TTC549 (cell line): Measurements from ENCODE around the gene INTS7.
"Not testable (repeated sequence)": the region's sequence is repeated elsewhere in the genome, so short reads cannot be mapped to it uniquely, and the experiment has no call there.

Source experiments
- FAIRE-seq: peaks from 2 replicates; lab custom pipeline; 2012; peaks lifted over from hg19 to GRCh38; lab: Jason Lieb, UNC

Gene INTS7

DNA sequence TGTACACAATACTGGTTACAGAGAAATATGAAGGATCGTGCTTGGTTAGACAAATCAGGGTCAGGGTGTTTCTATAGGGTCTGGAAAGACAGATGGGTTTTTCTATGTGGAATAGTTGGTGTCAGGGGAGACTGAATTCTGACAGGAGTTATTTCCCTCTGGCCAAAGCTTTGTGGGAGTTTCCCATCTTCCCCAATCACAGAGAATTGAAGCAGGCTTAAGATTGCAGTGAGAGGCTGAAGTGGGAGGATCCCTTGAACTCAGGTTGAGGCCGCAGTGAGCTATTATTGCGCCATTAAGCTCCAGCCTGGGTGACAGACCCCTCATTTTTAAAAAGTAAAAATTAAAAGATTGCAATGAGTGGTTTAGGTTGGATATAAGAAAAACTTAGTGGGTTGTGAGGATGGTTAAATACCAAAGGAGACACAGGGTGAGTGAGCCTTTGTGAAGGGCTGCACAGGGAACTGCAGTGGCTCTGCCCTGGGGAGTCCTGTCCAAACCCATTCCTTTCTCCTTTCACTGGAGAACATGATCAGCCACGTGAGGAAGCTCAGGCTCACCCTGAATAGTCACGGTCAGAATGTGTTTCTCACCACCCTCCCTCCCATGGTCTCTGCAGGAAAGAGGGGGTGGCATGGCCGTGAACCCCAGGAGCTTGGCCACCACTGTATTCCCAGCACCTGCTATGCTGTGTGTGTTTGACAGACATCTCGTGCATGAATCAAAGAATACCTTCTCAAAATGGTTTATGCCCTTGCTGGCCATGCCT, 101.2 kb downstream of the INTS7 start:
- FAIRE-seq, result no peak

DNA sequence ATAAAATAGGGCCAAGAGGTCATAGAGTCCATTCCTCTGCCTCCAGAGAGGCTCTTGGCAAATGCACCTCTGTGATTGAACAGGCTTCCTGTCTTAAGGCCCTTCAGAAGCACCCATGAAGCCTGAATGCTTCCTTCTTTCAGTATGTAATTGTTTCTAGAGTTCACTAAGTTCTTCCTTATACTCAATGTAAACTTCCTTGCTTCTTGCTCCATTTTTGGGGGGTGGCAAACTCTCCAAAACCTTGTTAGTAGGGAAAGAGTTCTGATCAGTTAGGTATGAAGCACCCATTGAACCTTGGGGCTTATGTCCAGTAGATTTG, 102.5 kb downstream of the INTS7 start:
- no peak for FAIRE-seq

DNA sequence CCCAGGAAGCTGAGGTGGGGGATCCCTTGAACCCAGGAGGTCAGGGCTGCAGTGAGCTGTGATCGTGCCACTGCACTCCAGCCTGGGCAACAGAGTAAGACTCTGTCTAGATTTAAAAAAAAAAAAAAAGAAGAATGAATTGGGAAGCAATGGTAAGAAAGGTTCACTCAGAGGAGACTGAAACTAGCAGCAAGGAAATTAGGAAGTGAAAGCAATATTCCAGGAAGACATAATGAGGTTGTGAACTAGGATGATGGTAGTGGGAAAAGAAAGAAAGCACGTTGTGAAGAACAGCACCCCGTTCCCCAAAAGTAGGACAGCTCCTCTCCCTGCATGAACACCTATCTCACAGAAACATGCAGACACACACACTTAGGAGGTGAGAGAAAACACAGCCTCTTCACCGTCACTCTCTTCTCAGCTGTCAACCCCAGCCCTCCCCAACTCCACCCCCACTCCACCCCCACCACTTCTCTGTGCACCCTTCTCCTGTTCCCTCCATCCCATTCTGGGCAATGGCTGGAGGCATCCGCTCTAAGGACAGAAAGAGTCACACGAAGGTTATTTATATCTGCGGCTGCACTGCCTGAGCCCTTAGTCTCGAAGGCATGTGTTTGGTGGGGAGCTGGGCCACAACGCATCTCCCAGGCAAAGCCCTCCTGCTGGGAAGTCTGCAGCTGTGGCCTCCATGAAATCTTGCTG, 103.0 kb downstream of the INTS7 start:
- FAIRE-seq, result no peak

DNA sequence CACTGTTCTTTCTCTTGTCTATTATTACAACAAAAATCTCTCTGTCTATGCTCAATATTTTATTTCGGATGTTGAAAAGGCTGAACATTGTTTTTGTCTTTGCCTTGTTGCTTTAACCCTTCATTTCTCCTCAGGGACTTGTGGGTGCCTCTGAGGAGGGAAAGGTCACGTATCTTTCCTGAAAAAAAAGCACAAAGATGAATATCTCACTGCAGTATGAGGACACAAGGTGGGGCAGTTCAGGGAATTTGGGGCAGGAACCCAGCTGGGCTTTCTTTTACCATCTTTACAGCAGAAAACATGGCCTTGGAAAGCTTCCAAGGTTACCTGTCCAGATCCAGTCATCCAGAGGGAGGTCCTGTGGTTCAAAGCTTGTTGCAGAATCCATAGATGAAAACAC, 105.7 kb downstream of the INTS7 start:
- FAIRE-seq, result no peak

DNA sequence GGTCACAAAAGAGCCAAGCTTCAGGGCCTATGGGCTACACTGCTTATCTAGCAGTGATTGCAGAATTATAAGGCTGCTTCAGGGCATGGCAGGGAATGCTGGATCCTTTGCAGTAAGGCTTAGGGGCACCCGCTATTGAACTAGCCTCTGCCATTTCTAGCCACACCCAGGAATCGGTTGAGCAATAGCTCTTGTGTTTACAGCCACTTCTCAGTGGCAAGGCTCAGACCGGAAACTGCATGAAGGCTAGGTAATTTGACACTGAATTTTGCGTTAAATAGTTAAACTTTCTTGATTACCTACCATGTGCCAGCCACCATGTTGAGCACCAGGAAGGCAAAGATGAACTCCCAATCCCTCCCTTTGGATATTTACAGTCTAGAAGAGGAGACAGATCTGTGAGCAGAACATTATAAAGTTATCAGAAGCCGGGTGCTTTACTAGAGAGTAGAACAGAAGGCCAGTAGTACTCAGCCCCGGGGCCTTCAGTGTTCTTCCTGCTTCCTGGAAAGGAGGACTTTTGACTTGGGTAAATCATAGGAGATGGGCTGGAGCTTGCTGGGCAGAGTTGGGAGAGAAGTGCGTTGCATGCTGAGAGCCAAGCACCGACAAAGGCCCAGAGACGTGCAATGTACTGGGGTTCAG, 106.2 kb downstream of the INTS7 start:
- no peak for FAIRE-seq

DNA sequence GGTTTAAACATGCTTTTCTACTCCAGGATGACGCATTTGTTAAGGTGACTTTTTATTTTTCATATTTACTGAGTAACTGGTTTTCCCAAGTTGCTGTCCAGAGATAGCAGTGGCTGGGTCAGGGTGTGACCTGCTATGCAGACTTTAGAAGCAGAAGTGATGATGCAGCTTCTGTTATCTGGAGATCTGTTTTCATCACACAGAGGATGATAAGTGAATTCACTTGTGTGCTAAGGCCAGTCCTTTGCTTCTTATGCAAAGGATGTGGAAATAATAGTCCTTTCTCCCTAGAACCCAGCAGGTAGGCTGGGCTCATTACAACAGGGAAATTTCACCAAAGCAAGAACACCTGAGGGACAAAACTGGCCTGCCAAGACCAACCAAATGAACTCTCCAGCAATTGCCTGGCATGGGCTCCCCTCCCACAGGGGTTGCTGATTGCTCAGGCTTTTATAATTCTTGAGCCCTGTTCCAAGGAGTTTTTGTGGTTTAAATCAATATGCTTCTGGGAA, 107.0 kb downstream of the INTS7 start:
- FAIRE-seq, result no peak

DNA sequence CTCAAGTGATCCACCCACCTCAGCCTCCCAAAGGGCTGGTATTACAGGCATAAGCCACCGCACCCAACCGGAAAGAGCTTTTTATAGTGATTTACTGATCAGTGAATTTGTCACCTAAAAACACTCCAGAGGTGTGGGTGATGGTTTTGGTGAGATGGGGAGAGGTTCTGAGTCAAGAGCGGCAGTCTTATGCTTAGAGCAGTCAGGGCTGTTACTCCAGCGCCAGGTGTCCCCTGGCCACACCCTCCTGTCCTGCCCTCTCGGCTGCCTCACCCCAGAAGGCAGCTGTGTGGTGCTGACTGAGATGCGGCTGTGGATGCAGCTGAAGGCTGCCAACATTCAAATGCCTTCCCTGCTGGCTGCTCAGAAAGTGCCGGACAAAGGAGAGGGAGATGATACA, 110.3 kb downstream of the INTS7 start:
- no peak for FAIRE-seq

DNA sequence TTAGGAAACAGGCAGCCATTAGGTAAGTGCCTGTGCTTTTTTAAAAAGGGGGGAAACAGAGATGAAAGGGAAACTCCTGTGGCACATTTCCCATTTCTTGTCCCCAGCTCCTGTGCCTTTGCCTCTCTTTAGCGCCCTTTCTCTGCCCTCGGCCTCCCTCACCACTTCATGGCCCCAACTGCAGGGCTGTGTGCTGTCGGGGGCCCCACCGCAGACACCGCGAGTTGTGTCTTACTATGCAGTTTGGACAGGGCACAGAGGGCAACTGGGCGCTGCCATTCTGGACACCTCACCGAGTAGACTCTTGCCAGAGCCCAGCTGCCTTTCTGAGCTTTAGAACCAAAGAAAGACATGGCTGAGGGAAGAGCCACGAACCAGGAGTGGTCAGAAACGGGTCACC, 111.1 kb downstream of the INTS7 start:
- no peak for FAIRE-seq

DNA sequence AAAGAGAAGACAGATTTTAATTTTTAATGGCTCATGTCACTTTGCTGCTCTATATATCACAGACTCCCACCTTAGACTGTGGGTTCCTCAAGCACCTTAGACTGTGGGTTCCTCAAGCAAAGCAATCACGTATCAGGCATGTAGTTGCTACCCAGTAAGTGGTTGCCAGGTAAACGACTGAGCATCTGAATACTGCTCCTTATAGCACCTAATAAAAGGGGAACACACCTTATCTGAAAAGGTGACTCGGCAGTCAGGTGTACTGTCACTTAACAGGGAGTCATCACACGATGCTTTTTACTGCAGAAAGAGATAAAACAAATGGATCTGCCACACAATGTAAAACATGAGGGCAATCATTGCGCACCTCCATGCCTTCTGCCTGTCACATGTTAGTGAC, 112.3 kb downstream of the INTS7 start:
- no peak for FAIRE-seq

DNA sequence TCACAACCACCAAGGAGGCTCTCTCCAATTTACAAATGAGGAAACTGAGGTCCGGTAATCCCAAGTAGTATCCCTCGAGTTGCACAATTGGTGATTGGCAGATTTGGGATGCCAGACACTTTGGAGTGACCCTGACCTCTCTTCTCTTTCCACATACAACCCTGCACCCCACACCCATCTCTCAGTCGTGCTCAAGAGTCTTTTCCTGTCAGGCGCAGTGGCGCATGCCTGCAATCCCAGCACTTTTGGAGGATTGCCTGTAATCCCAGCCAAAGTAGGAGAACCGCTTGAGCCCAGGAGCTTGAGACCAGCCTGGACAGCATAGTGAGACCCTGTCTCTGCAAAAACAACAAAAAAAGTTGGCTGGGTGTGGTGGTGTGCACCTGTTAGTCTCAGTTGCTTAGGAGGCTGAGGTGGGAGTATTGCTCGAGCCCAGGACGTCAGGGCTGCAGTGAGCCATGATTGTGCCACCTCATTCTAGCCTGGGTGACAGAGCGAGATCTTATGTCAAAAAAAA, 113.7 kb downstream of the INTS7 start:
- no peak for FAIRE-seq

DNA sequence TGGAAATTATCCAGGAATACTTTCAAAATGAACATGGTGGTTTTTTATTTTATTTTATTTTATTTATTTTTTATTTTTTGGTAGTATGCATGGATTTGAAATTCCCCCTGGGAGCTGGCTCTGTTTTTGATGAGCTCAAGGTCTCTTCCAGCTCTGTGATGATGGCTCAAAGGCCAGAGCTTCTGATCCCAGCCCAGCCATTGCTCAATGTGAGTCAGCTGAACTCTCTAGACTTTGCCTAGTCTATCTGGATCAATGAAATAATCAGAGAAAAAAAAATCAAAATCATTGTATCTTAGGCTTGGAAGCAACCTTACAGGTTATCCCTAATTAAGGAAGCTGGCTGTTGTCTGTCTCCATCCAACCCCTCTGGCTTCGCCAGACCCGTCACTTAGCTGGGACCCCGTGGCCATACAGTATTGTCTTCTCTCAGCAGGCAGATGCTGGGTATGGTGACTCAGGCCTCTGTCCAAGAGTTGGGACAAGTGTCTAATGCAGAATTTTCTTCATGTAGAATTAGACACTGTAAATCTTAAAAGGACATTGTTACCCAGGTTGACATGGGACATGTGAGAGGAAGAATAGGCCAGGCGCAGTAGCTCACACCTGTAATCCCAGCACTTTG, 114.6 kb downstream of the INTS7 start:
- FAIRE-seq, result no peak

DNA sequence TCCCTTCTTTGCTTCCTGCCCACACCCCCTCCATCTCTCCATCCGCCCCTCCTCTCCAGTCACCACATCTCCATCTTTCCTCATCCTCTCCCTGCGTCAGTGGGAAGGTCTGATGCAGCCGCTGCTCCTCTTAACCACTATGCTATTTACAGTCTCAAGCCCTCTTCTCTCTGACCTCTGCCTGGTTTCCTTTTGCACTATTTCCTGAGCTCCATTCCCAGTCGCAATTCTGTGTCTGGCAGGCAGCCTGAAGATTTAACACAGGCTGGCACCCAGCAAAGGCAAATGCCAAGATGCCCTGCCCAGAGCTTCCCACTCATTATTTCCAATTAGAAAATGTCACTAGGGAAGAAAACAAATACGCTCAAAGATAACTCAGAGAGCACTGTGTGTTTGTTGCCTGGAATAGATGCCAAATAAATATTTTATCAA, 115.2 kb downstream of the INTS7 start:
- FAIRE-seq, result no peak

DNA sequence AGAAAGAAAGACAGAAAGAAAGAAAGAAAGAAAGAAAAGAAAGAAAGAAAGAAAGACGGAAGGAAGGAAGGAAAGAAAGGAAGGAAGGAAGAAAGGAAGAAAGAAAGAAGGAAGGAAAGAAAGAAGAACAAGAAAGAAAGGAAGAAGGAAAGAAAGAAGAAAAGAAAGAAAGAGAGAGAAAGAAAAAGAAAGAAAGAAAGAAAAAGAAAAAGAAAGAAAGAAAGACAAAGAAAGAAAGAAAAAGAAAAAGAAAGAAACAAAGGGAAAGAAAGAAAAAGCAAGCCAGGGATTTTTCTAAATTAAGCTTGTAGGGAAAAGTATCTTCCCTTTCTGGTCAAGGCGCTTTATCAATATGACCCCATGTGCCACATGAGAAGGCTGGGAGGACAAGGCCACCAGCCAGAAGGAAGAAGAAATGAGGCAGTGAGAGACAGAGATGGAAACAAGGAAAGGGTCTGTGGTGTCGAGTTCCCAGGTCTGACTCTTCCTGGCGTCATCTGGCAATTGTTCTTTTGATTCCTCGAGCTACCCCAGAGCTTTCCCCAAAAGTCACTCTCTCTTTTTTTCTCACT, 116.4 kb downstream of the INTS7 start:
- FAIRE-seq, result no peak

DNA sequence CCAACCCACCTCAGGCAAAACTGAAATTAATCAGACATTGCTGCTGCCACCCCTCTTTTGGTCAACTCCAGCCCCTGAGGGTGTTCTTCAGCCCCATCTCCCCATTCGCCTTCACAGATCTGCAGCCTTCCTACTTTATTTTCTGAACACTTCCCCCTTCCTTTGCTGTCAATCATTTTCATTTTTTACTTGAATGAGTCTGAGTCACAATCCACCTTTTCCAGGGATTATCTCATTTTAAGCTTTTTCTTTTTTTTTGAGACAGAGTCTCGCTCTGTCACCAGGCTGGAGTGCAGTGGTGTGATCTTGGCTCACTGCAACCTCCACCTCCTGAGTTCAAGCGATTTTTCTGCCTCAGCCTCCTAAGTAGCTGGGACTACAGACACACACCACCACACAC, 118.9 kb downstream of the INTS7 start:
- FAIRE-seq, result not testable (repeated sequence)

DNA sequence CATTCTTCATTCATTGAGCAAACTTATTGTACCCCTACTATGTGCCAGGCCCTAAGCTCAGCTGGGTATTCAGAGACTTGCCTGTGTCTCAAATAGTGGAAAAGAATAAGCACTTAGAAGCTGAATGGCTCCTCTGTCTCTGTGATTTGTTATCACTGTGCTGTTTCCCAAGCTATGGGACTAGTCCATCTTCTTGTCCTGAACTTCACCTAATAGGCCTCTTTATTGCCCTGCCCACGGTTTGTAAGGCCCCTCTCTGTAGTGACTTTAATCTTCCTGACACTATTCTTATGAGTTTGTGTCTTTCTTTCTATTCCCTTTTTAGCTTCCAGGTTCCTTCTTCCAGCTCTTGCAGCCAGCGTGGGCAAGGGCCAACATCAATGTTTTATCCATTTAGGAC, 119.4 kb downstream of the INTS7 start:
- no peak for FAIRE-seq

DNA sequence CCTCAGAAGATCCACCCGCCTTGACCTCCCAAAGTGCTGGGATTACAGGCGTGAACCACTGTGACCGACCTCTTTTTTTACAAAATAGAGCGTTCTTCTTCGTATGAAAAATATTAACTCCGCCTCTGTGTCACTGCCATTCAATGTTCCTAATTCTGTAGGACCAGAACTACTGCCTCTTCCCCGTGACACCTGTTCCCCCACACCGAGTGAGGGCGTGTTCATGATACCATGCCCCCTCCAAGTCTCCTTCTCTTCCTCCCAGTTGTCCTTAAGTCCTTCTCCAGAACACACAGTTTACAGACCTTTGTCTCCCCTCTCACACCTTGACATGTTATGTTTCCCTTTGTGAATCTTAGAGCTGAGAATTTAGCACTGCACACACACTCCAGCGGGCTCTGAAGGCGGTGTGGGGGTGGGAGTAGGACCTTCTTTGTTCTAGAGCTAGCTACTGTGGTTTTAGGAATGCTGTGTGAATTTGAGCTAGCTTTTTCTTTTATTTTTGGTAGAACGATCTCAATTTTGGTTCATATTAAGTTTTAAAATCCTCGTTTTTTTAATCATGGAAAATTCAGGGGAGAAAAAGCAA, 122.4 kb downstream of the INTS7 start:
- FAIRE-seq, result no peak

DNA sequence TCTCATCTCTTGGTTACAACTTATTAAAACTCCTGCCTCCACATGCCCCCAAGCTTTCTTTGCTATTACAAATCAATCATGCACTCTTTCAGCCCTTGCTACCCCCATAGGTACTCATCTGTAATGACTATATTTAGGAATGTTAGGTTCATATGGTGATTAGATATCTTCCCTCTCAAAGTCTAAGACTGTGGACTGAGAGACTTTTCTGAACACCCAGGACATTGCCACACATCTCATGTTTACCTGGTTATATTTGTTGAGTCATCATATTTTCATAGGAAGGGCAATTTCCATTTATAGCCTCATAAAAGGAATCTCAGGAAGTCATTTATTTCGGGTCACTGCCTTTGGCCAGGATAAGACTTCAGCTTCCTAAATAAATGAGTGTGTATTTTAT, 123.3 kb downstream of the INTS7 start:
- no peak for FAIRE-seq

DNA sequence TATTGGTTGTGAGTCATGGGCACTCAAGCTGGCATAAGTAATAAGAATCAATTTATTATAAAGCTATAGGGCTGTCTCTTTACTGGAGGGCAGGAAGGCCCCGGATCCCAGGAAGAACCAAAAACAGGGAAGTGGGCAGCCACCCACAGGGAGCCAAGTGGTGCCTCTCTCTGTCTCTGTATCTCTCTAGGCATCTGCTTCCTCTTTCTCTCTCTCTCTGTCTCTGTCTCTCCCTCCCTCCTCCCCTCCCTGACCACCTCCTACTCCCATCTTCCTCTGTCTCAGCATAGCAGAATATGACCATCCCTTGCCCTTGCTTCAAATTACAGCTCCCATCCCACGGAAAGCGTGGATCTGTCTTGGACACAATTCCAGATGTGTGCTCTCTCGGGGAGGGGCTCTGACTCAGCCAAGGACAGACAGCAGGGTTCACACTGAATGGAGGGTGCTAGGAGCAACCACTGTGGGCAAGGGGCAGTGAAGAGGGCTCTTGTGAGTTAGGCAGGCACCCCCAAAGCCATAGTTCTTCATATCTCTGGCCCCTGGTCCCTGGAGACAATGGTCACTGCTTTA, 124.4 kb downstream of the INTS7 start:
- FAIRE-seq, result no peak

DNA sequence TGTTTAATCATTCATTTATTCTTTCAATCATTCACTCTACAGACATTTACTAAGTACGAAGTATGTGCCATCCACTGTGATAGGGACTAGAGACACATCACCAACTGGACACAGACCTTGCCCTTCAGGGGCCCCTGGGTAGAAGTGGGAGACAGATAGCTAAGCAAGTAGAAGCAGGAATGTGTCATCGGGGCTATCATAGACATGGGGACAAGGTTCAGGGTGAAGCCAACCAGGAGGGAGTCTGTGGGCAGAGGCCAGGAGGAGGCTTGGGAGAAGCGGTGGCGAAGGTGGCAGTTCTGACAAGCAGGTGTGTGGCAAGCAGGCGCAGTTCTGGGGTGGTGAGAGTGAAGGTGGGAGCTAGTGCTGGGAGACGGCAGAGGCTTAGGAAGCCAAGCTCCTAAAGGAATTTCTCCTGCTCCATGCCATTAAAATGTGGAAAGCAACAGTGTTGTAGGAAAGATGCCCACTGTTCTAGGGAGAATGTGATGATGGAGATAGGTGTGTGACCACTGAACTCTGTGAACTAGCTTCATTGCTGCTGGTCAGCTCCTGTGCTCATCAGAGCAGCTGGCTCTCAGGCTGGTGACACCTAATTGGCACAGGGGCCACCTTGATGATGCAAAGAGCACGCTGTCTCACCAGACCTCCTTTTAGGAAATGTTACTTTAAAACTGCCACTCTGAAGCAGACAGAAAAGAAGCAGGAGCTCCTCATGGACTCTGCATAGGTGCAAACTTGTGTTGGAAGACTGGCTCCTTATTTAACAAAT, 125.1 kb downstream of the INTS7 start:
- FAIRE-seq, result no peak

DNA sequence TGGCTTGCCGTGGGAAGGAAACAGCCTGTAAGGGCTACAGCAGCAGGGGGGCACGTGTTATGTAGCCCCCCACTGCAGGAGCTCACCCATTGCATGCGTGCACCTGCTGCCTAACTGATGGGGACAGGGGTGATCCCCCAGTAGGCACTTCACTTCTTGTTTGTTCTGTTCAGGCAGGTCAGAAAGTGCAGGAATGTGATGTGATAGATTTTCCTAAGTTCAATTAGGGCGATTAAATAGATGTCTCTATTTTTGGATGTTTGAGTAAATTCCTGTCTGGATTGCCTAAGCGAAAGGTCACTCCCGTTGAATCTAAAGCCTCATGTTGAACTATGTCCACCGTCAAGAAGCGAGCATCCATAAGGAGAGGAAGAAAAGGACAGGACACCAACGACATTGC, 126.0 kb downstream of the INTS7 start:
- no peak for FAIRE-seq

DNA sequence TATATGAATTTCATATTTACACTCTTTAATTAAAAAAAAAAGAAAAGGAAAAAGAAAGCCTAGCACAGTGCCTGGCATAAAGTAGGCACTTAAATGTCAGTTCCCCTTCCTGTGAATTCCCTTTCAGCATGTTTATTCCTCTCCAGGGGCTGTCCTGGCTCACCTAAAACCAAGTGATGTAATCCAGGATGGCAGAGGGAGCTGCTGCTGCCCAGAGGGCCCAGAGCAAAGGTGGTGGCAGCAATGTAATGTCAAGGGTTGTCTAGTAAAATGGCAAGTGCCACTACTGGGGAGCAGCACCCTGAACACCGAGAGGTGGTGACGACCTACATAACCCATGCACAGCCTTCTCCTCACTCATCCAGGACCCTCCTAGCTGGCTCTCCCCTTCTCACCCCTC, 126.4 kb downstream of the INTS7 start:
- FAIRE-seq, result no peak
